Measurements from ENCODE around the gene MAP4K3. TPM values are rescaled to one million over a fixed set of nuclear protein-coding genes. Genes with fewer than 3 reads are reported as not detected.

MAP4K3 gene
- polyA plus RNA-seq, 1 experiment: 45.5 TPM

DNA sequence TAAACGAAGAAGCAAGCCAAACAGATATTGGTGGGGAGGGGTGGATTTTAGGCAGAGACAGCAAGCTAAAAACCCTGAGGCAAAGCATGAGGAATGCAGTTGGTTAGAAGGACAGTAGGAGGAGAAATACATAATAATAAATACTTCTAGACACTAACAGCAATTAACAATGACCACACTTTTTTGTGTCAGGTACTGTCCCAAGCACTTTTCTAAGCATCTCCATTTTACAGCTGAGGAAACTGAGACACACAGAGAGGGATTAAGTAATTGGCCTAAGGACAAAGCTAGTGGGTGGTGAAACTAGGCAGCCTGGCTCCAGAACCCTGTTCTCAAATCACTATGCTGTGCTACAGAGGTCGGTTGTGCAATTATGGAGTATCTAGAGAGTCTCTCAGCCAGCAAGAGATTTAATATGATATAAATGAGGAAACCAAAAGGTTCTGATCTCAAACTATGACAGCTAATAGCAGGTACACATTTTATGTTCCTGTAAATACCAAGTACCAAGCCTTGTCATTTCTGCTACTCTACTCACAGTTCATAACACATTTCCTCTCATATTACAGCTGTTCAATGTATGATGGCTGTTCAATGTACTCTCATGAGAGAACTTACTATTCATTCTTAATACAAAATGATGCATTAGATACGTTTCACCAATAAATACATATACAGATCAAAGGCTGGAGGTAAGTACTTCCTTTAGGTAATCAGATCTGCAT lies 5.3 kb downstream of the MAP4K3 start:
- H3K27me3 ChIP-seq (ENCODE audit: control insufficient read depth, insufficient read depth, low read length): no peaks in the 10 kb centered on the region
- H3K36me3 ChIP-seq (ENCODE audit: control insufficient read depth, insufficient read depth, low read length): no peaks in the 10 kb centered on the region
- CTCF ChIA-PET: interaction anchor here (1.3 to 1.6 kb wide), 2 partner anchors 10 to 19 kb away, joined by 5 to 6 read pairs; no protein-coding TSS in a partner anchor
- POLR2A ChIA-PET: interaction anchor here (0.5 kb wide), 1 partner anchor 68 kb away, joined by 4 read pairs; no protein-coding TSS in a partner anchor
- H3K4me3 ChIP-seq (ENCODE audit: low read depth, low read length): no peak overlapping the region
- TF ChIP-seq, protein P1, sequence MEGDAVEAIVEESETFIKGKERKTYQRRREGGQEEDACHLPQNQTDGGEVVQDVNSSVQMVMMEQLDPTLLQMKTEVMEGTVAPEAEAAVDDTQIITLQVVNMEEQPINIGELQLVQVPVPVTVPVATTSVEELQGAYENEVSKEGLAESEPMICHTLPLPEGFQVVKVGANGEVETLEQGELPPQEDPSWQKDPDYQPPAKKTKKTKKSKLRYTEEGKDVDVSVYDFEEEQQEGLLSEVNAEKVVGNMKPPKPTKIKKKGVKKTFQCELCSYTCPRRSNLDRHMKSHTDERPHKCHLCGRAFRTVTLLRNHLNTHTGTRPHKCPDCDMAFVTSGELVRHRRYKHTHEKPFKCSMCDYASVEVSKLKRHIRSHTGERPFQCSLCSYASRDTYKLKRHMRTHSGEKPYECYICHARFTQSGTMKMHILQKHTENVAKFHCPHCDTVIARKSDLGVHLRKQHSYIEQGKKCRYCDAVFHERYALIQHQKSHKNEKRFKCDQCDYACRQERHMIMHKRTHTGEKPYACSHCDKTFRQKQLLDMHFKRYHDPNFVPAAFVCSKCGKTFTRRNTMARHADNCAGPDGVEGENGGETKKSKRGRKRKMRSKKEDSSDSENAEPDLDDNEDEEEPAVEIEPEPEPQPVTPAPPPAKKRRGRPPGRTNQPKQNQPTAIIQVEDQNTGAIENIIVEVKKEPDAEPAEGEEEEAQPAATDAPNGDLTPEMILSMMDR (IDR thresholded peaks at IDR 0.05; ENCODE audit: insufficient read depth, low read depth, low read length): 0 out of 2 replicates have a peak, but pooled peaks have one; percentile 7
- no peak for DNase-seq (ENCODE audit: low read depth)

DNA sequence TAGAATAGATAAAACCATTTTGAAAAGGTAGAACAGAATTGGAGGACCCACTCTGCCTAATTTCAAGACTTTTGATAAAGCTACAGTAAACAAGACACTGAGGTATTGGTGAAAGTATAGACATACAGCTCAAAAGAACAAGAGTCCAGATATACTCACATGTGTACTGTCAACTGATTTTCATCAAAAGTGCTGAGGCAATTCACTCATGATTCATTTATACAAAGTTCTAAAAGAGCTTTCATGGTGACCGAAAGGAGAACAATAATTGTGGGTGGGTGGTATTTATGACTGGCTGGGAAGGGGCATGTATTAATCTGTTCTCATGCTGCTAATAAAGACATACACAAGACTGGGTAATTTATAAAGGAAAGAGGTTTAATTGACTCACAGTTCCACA lies 7.3 kb downstream of the MAP4K3 start:
- Histone ChIP-seq H3K27me3 (ENCODE audit: control insufficient read depth, insufficient read depth, low read length) (no peaks in the 10 kb centered on the region), H3K4me3 (ENCODE audit: low read depth, low read length) (no peak overlapping the region), H3K36me3 (ENCODE audit: control insufficient read depth, insufficient read depth, low read length) (no peaks in the 10 kb centered on the region)
- ChIA-PET POLR2A (no interaction called here), CTCF (interaction anchor here (1.2 to 1.3 kb wide), 2 partner anchors 9 to 13 kb away, joined by 4 to 5 read pairs; no protein-coding TSS in a partner anchor)
- TF ChIP-seq, protein P1 (IDR thresholded peaks at IDR 0.05; ENCODE audit: insufficient read depth, low read depth, low read length): no peak
- no peak for DNase-seq (ENCODE audit: low read depth)

GRCh38 chr2:39424951-39425350 lies 12.1 kb downstream of the MAP4K3 start:
- Histone ChIP-seq H3K4me3 (ENCODE audit: low read depth, low read length) (no peak overlapping the region), H3K36me3 (ENCODE audit: control insufficient read depth, insufficient read depth, low read length) (no peaks in the 10 kb centered on the region), H3K27me3 (ENCODE audit: control insufficient read depth, insufficient read depth, low read length) (no peaks in the 10 kb centered on the region)
- TF ChIP-seq, protein P1 (IDR thresholded peaks at IDR 0.05; ENCODE audit: insufficient read depth, low read depth, low read length): no peak
- no peak for DNase-seq (ENCODE audit: low read depth)
- ChIA-PET CTCF (interaction anchor here (0.6 kb wide), 1 partner anchor 1048 kb away, joined by 4 read pairs; the partner anchor contains the start of gene ATL2), POLR2A (no interaction called here)

GRCh38 chr2:39422700-39423099 lies 14.4 kb downstream of the MAP4K3 start:
- Histone ChIP-seq H3K4me3 (ENCODE audit: low read depth, low read length) (no peak overlapping the region), H3K36me3 (ENCODE audit: control insufficient read depth, insufficient read depth, low read length) (no peaks in the 10 kb centered on the region), H3K27me3 (ENCODE audit: control insufficient read depth, insufficient read depth, low read length) (no peaks in the 10 kb centered on the region)
- POLR2A ChIA-PET: no interaction called here
- no peak for DNase-seq (ENCODE audit: low read depth)
- CTCF ChIA-PET: interaction anchor here (2.0 kb wide), 1 partner anchor 9 kb away, joined by 5 read pairs; no protein-coding TSS in a partner anchor
- TF ChIP-seq, protein P1 (IDR thresholded peaks at IDR 0.05; ENCODE audit: insufficient read depth, low read depth, low read length): no peak

DNA sequence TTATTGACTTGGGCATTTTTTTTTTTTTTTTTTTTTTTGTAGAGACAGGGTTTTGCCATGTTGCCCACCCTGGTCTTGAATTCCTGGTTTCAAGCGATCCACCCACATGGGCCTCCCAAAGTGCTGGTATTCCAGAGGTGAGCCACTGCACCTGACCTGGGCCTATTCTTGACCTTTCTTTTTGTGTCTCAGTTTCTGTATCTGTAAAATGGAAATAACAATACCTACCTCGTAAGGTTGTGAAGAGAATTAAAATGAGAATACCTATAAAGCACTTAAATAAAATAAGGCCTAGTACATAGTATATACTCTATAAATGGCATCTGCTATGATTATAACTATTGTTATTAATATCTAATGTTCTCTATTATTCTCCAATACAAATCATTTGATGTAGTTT lies 15.7 kb downstream of the MAP4K3 start:
- CTCF ChIA-PET: interaction anchor here (2.0 kb wide), 1 partner anchor 10 kb away, joined by 5 read pairs; no protein-coding TSS in a partner anchor
- TF ChIP-seq, protein P1 (IDR thresholded peaks at IDR 0.05; ENCODE audit: insufficient read depth, low read depth, low read length): no peak
- no peaks in the 10 kb centered on the region for H3K36me3 ChIP-seq (ENCODE audit: control insufficient read depth, insufficient read depth, low read length)
- POLR2A ChIA-PET: no interaction called here
- no peak for DNase-seq (ENCODE audit: low read depth)
- no peak overlapping the region for H3K4me3 ChIP-seq (ENCODE audit: low read depth, low read length)
- H3K27me3 ChIP-seq (ENCODE audit: control insufficient read depth, insufficient read depth, low read length): no peaks in the 10 kb centered on the region
